Gastrocnemius medialis (tissue), 4 donors: Measurements from ENCODE around the gene EHBP1L1. TPM values are rescaled to one million over a fixed set of nuclear protein-coding genes. Genes with fewer than 3 reads are reported as not detected.

Experiments used
- ATAC-seq, 2 donors: fragments of 150-250 bp; one replicate each; pipeline ENCODE4 v1.9.1; 2016
- DNase-seq, 2 donors: peaks; one replicate each; pipeline ENCODE4 v3.0.0-alpha.2; 2019
- H3K27ac ChIP-seq, 4 donors: fragments of 200-600 bp; sonication (generic); 1 replicate in 1 of 4; 2 replicates in 3 of 4; pipeline ENCODE4 v1.5.1; 2016 to 2018; ENCODE audit warnings: mild to moderate bottlenecking in 2 of 4, moderate library complexity in 1 of 4
- H3K27me3 ChIP-seq, 3 donors: fragments of 200-600 bp; sonication (generic) in 2 of 3; 1 replicate in 1 of 3; 2 replicates in 2 of 3; pipeline versions ENCODE4 v1.5.1 to v1.6.0; 2016 to 2019; ENCODE audit warnings: mild to moderate bottlenecking in 1 of 3, moderate library complexity in 1 of 3
- H3K36me3 ChIP-seq, 2 donors: fragments of 200-600 bp; sonication (generic) in 1 of 2; one replicate each; pipeline ENCODE4 v1.5.1; 2017 to 2018
- H3K4me1 ChIP-seq, 2 donors: fragments of 200-600 bp; sonication (generic) in 1 of 2; one replicate each; pipeline ENCODE4 v1.5.1; 2016 to 2017; ENCODE audit warnings: mild to moderate bottlenecking in 2 of 2
- H3K4me3 ChIP-seq, 4 donors: fragments of 200-600 bp; sonication (generic) in 3 of 4; 1 replicate in 1 of 4; 2 replicates in 3 of 4; pipeline ENCODE4 v1.5.1; 2016 to 2019; ENCODE audit warnings: mild to moderate bottlenecking in 2 of 4
- H3K9me3 ChIP-seq, 3 donors: fragments of 200-600 bp; sonication (generic) in 2 of 3; 1 replicate in 1 of 3; 2 replicates in 2 of 3; pipeline ENCODE4 v1.5.1; 2016 to 2019
- CTCF ChIP-seq, 5 experiments: fragments of 450-650 bp in 3 of 5; fragments of 200-600 bp in 2 of 5; sonication (generic) in 2 of 5; IDR thresholded peaks in 4 of 5; conservative IDR thresholded peaks in 1 of 5; 1 replicate in 4 of 5; 2 replicates in 1 of 5; pipeline ENCODE4 v1.5.1; 2016 to 2019; ENCODE audit warnings: antibody characterized with exemption in 5 of 5, mild to moderate bottlenecking in 3 of 5, moderate library complexity in 3 of 5
- POLR2A ChIP-seq, 2 donors: fragments of 450-650 bp; IDR thresholded peaks; one replicate each; pipeline ENCODE4 v1.6.1; 2017; ENCODE audit warnings: antibody characterized with exemption in 2 of 2, mild to moderate bottlenecking in 2 of 2, moderate library complexity in 2 of 2
- in situ Hi-C, 4 donors: fragments of 200-750 bp; cut with MboI; loops; one replicate each; pipeline versions ENCODE4 v1.15.0 to v1.8.0; 2017; ENCODE audit warnings: low sequenced_read_pairs in 4 of 4
- intact Hi-C: fragments of 100-400 bp; cut with DNase I; formaldehyde crosslinking; loops from one replicate; pipeline ENCODE4 v1.15.1; 2023; ENCODE audit warnings: low total_unique reads
- total RNA-seq, 4 donors: library from RNA; depleted of rRNA; stranded (reverse); fragments of >200 nt; gene quantifications; one replicate each; pipeline versions ENCODE4 v1.1.0 to v1.2.3, GENCODE V29; 2016

EHBP1L1 gene
- total RNA-seq, 4 donors from 2014 or later = 191 to 374 (median 250) TPM

GRCh38 chr11:65530157-65530496 lies 45.7 kb upstream of the EHBP1L1 start:
- Histone ChIP-seq H3K27ac (no peak overlapping the region), H3K4me3 (no peak overlapping the region), H3K27me3 (no peaks in the 10 kb centered on the region), H3K4me1 (peaks cover 10 to 18% of the 10 kb centered on the region in 2 donors), H3K36me3 (peaks cover 0 to 73% of the 10 kb centered on the region in 2 donors), H3K9me3 (no peaks in the 10 kb centered on the region)
- in situ Hi-C loops = no loop called here
- no peak for DNase-seq
- ATAC-seq = no peak
- intact Hi-C loops = no loop called here
- TF ChIP-seq CTCF (IDR thresholded peaks at IDR 0.05 in 4 of 5, conservative IDR thresholded peaks at IDR 0.05 in 1 of 5) (no peak), POLR2A (IDR thresholded peaks at IDR 0.05) (no peak)

- TF ChIP-seq POLR2A (IDR thresholded peaks at IDR 0.05) = no peak
- no peak for TF ChIP-seq CTCF (IDR thresholded peaks at IDR 0.05 in 4 of 5, conservative IDR thresholded peaks at IDR 0.05 in 1 of 5)
- intact Hi-C loops = no loop called here
- Histone ChIP-seq H3K4me1 (peaks cover 0 to under 1% of the 10 kb centered on the region in 2 donors), H3K4me3 (no peak overlapping the region), H3K9me3 (no peaks in the 10 kb centered on the region), H3K27me3 (no peaks in the 10 kb centered on the region), H3K36me3 (peaks cover 0 to 73% of the 10 kb centered on the region in 2 donors), H3K27ac (no peak overlapping the region)
- DNase-seq (no peak), ATAC-seq (no peak)
- in situ Hi-C loops = no loop called here
Measured at GRCh38 chr11:65532388-65533064, 43.3 kb upstream of the EHBP1L1 start.

DNA sequence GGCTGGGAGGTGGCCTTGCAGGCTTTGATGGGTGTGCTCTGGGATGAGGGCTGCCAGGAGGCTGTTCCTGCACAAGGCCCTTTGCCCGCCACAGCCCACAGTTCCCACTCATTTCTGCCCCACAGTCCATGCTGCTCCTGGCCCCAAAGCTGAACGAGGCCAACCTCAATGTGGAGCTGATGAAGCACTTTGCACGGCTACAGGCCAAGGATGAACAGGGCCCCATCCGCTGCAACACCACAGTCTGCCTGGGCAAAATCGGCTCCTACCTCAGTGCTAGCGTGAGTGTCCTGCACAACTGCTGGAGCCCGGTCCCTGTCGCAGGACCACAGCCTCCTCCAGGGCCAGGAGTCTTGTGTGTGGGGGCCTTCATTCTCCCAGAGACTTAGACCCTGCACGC lies 40.8 kb upstream of the EHBP1L1 start:
- Histone ChIP-seq H3K4me3 (no peak overlapping the region), H3K4me1 (peaks cover 0 to under 1% of the 10 kb centered on the region in 2 donors), H3K27ac (no peak overlapping the region), H3K9me3 (no peaks in the 10 kb centered on the region), H3K27me3 (no peaks in the 10 kb centered on the region), H3K36me3 (peaks cover 0 to 61% of the 10 kb centered on the region in 2 donors)
- DNase-seq = no peak
- ATAC-seq = no peak
- TF ChIP-seq CTCF (IDR thresholded peaks at IDR 0.05 in 4 of 5, conservative IDR thresholded peaks at IDR 0.05 in 1 of 5) = no peak
- TF ChIP-seq POLR2A (IDR thresholded peaks at IDR 0.05) = no peak
- in situ Hi-C loops = no loop called here
- intact Hi-C loops = no loop called here

GRCh38 chr11:65536412-65537295 lies 39.2 kb upstream of the EHBP1L1 start:
- H3K36me3 ChIP-seq = peaks cover 0 to 45% of the 10 kb centered on the region in 2 donors
- in situ Hi-C loops (no loop called here), intact Hi-C loops (no loop called here)
- H3K4me1 ChIP-seq = peaks cover 7 to 15% of the 10 kb centered on the region in 2 donors
- H3K27me3 ChIP-seq = no peaks in the 10 kb centered on the region
- H3K9me3 ChIP-seq = no peaks in the 10 kb centered on the region
- TF ChIP-seq POLR2A (IDR thresholded peaks at IDR 0.05) (no peak), CTCF (IDR thresholded peaks at IDR 0.05 in 4 of 5, conservative IDR thresholded peaks at IDR 0.05 in 1 of 5) (no peak)
- no peak overlapping the region for H3K4me3 ChIP-seq
- DNase-seq = no peak
- ATAC-seq = no peak
- H3K27ac ChIP-seq = no peak overlapping the region
